Measurements from ENCODE around the gene INCA1. TPM values are rescaled to one million over a fixed set of nuclear protein-coding genes. Genes with fewer than 3 reads are reported as not detected.

INCA1 gene
- total RNA-seq, 2 donors from 2014 or later = 1.0 TPM; not detected in 1

- no peak for DNase-seq
- Histone ChIP-seq H3K36me3 (replicated peaks in 1 of 2; ENCODE audit: insufficient read depth in 1 of 2, low read depth in 2 of 2) (peaks cover 0 to 7% of the 10 kb centered on the region in 2 donors), H3K9me3 (no peaks in the 10 kb centered on the region), H3K27ac (no peak overlapping the region), H3K4me1 (peaks cover 50% of the 10 kb centered on the region), H3K4me3 (no peak overlapping the region), H3K27me3 (no peaks in the 10 kb centered on the region)
- intact Hi-C loops (cut with DNase I) = no loop called here
- no peak for ATAC-seq
- 77 to 82% methylated on average over 13 of the region's 13 CpGs for WGBS, 2 donors
- no peak for TF ChIP-seq CTCF (IDR thresholded peaks at IDR 0.05)
- no peak for TF ChIP-seq POLR2A (IDR thresholded peaks at IDR 0.05)
Observed at GRCh38 chr17:4942760-4943508, 54.4 kb downstream of the INCA1 start.

GRCh38 chr17:4941319-4941610, 56.1 kb downstream of the INCA1 start:
- no peaks in the 10 kb centered on the region for H3K9me3 ChIP-seq
- peaks cover 0 to 13% of the 10 kb centered on the region in 2 donors for H3K36me3 ChIP-seq (replicated peaks in 1 of 2; ENCODE audit: insufficient read depth in 1 of 2, low read depth in 2 of 2)
- H3K4me3 ChIP-seq = peak overlapping the region; percentile 78 to 92
- intact Hi-C loops (cut with DNase I) = no loop called here
- peaks cover 41% of the 10 kb centered on the region for H3K4me1 ChIP-seq
- DNase-seq = no peak
- 14 to 20% methylated on average over 4 of the region's 4 CpGs for WGBS, 2 donors
- no peaks in the 10 kb centered on the region for H3K27me3 ChIP-seq
- peak overlapping the region in 3 of 4 donors; percentile 90 to 94 (median 92) for H3K27ac ChIP-seq
- no peak for TF ChIP-seq POLR2A (IDR thresholded peaks at IDR 0.05)
- no peak for TF ChIP-seq CTCF (IDR thresholded peaks at IDR 0.05)
- no peak for ATAC-seq

GRCh38 chr17:4940555-4941318, 56.6 kb downstream of the INCA1 start:
- peak; percentile 83 to 92 (median 90) for DNase-seq
- Histone ChIP-seq H3K4me1 (peaks cover 36% of the 10 kb centered on the region), H3K36me3 (replicated peaks in 1 of 2; ENCODE audit: insufficient read depth in 1 of 2, low read depth in 2 of 2) (peaks cover 0 to 13% of the 10 kb centered on the region in 2 donors), H3K27me3 (no peaks in the 10 kb centered on the region), H3K27ac (peak overlapping the region; percentile 82 to 94 (median 91)), H3K9me3 (no peaks in the 10 kb centered on the region), H3K4me3 (peak overlapping the region; percentile 78 to 92)
- WGBS, 2 donors = 0 to 2% methylated on average over 23 to 29 of the region's 29 CpGs
- peak; percentile 74 for ATAC-seq
- no peak for TF ChIP-seq CTCF (IDR thresholded peaks at IDR 0.05)
- peak in 1 of 3 donors; percentile 14 for TF ChIP-seq POLR2A (IDR thresholded peaks at IDR 0.05)
- intact Hi-C loops (cut with DNase I) = no loop called here

- Histone ChIP-seq H3K4me1 (peaks cover 28% of the 10 kb centered on the region), H3K27ac (peak within 1 kb of the TSS; percentile 82 to 94 (median 91)), H3K27me3 (no peaks in the 10 kb centered on the region), H3K9me3 (no peaks in the 10 kb centered on the region), H3K4me3 (peak within 1 kb of the TSS; percentile 78 to 92), H3K36me3 (replicated peaks in 1 of 2; ENCODE audit: insufficient read depth in 1 of 2, low read depth in 2 of 2) (peaks cover 0 to 13% of the 10 kb centered on the region in 2 donors)
- DNase-seq = peak; percentile 95 to 99 (median 96)
- intact Hi-C loops (cut with DNase I) = no loop called here
- peak in 1 of 7 experiments; percentile 29 for TF ChIP-seq CTCF (IDR thresholded peaks at IDR 0.05)
- TF ChIP-seq POLR2A (IDR thresholded peaks at IDR 0.05) = peak in 2 of 3 donors; percentile 54 to 62
- 1% methylated on average over 45 to 72 of the region's 72 CpGs for WGBS, 2 donors
- peak; percentile 90 for ATAC-seq
Observed at GRCh38 chr17:4939796-4940554, 57.3 kb downstream of the INCA1 start, which contains the start of the genes RNF167 and SLC25A11. Gene RNF167 (plus strand): TSS chr17:4940268. CDS start chr17:4940910, 642 bp downstream. Gene SLC25A11 (minus strand): TSS chr17:4940046. CDS start chr17:4939910, 136 bp downstream.
